Left kidney (tissue), 2 donors: ENCODE measurements around the gene PADI3. TPM values are rescaled to one million over a fixed set of nuclear protein-coding genes. Genes with fewer than 3 reads are reported as not detected.
"Not testable (repeated sequence)": the region's sequence is repeated elsewhere in the genome, so short reads cannot be mapped to it uniquely, and the experiment has no call there.

Source experiments
- DNase-seq: peaks from one replicate; pipeline ENCODE4 v3.0.0-alpha.2; 2013
- polyA plus RNA-seq: library from polyadenylated mRNA; unstranded; fragments of 120-200 nt; gene quantifications from one replicate; pipeline ENCODE4 v1.2.1, GENCODE V29; 2013; ENCODE audit not compliant: insufficient read length

Gene PADI3
- polyA plus RNA-seq, 1 donor: 0.08 TPM

- DNase-seq: not testable (repeated sequence)
Measured at GRCh38 chr1:17241011-17241779, 7.7 kb upstream of the PADI3 start.

DNA sequence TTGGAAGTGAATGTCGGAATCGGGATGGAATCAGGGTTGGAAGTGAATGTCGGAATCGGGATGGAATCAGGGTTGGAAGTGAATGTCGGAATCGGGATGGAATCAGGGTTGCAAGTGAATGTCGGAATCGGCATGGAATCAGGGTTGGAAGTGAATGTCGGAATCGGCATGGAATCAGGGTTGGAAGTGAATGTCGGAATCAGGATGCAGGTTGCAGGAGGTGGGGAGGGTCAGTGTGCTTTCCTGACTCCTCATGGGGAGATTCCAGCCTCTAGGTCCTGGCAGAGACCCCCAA, 7.2 kb upstream of the PADI3 start:
- not testable (repeated sequence) for DNase-seq

- no peak for DNase-seq
Measured at GRCh38 chr1:17243274-17243673, 5.6 kb upstream of the PADI3 start.

GRCh38 chr1:17244821-17245740, 3.8 kb upstream of the PADI3 start:
- DNase-seq: peak; percentile 77

- no peak for DNase-seq
Measured at GRCh38 chr1:17245816-17246325, 3.0 kb upstream of the PADI3 start.

- DNase-seq: no peak
Measured at GRCh38 chr1:17246971-17247370, 1.9 kb upstream of the PADI3 start.

DNA sequence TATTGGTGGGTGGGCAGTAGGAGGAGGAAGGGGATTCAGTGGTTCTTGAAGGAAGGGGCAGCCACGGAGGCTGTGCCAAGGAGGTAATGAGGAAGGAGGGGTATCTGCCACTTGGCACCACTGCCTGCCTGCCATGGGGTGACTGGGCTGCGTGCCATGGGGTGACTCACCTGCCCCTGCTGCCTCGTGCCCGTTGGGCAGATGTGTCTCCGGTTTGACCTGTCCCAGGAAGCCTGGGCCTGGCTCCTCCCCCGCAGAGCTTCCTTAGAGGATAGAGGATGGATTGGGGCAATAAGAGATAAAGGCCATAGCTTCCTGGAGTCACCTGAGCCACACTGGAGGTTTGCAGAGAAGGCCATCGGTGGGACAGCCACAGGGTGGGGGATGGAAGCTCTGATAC, 1.7 kb downstream of the PADI3 start:
- DNase-seq: no peak

- DNase-seq: no peak
Measured at GRCh38 chr1:17251246-17251645, 2.3 kb downstream of the PADI3 start.

- no peak for DNase-seq
Measured at GRCh38 chr1:17251701-17252376, 2.9 kb downstream of the PADI3 start.

DNA sequence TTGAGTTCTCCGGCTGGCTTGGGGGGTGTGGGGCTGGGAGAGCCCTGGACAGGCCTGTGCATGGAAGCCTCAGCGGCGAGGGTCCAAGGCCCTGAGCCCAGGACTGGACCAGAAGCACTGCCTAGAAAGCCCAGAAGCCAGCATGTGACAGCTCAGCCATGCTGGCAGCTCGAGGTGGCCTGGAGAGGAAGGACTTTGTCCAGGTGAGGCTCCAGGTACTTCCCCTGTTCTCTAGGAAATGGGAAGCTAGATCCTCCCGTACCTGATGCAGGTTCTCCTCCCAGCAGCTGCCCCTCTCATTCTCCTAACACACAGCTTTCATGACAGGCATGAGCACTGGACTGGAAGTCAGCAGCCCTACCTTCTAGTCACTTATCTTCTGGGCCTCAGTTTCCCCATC, 6.4 kb downstream of the PADI3 start:
- no peak for DNase-seq

DNA sequence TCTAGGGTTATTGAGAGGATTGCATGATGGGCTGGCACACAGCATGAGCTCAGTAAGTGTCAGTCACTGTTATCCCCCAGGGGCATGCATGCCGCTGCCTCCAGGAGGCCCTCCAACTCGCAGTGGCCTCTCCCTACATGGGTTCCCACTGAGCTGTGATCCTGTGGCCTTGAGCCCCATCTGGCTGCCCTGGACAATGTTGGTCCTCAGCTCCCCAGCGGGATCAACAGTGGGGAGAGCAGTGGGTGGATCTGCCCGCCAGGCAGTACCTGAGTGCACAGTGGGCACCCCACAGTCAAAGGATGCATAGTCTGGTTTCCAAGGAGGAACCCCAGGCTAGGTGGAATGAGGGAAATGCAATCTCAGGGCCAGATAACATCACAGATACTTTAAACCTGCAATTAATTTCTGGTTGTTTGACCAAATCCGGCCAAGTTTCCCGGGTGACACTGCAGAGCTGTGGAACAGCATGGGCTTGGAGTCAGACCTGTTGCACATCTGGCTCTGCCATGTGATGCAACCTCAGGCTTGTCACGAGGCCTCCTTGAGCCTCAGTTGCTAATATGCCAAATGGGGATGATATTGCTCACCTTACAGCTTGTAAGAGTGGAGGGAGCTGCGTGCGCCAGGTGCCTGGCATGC, 9.3 kb downstream of the PADI3 start:
- DNase-seq: no peak

GRCh38 chr1:17258758-17259130, 9.8 kb downstream of the PADI3 start:
- no peak for DNase-seq

GRCh38 chr1:17259233-17259873, 10.5 kb downstream of the PADI3 start:
- DNase-seq: no peak

GRCh38 chr1:17260264-17260663, 11.4 kb downstream of the PADI3 start:
- no peak for DNase-seq

DNA sequence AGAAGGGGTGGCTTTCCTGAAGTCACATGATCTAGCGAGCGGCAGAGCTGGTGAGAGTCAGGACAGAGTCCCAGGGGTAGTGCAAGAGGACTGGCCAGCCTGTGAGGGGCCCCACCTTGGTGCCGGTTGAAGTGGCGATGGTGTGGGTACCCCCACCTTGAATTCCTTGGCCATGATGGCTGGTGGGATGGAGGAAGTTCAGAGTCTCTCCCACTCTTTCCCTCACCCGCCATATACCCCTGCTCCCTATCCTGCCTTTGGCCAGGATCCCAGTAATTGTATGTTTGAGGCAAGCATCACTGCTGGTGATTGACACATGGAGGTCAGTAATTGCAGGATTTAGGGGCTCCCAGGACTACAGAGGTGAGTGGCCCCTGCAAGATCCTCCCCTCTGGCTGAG, 11.8 kb downstream of the PADI3 start:
- DNase-seq: no peak

GRCh38 chr1:17263936-17264335, 15.0 kb downstream of the PADI3 start:
- DNase-seq: no peak

DNA sequence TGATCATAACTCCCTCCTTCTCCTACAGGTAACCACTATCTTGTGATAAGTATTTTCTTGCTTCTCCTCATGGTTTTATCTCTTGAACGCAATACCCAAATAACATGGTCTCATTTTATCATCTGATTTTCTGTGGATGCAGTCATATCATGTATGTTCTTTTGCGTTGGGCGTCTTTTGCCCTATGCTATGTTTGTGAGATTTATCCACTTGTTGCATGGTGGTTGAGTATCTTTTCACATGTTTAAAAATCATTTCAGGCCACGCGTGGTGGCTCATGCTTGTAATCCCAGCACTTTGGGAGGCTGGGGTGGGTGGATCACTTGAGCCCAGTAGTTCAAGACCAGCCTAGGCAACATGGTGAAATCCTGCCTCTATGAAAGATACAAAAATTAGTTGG, 15.6 kb downstream of the PADI3 start:
- DNase-seq: no peak

GRCh38 chr1:17265162-17265561, 16.3 kb downstream of the PADI3 start:
- DNase-seq: no peak

GRCh38 chr1:17265950-17266349, 17.1 kb downstream of the PADI3 start:
- no peak for DNase-seq

DNA sequence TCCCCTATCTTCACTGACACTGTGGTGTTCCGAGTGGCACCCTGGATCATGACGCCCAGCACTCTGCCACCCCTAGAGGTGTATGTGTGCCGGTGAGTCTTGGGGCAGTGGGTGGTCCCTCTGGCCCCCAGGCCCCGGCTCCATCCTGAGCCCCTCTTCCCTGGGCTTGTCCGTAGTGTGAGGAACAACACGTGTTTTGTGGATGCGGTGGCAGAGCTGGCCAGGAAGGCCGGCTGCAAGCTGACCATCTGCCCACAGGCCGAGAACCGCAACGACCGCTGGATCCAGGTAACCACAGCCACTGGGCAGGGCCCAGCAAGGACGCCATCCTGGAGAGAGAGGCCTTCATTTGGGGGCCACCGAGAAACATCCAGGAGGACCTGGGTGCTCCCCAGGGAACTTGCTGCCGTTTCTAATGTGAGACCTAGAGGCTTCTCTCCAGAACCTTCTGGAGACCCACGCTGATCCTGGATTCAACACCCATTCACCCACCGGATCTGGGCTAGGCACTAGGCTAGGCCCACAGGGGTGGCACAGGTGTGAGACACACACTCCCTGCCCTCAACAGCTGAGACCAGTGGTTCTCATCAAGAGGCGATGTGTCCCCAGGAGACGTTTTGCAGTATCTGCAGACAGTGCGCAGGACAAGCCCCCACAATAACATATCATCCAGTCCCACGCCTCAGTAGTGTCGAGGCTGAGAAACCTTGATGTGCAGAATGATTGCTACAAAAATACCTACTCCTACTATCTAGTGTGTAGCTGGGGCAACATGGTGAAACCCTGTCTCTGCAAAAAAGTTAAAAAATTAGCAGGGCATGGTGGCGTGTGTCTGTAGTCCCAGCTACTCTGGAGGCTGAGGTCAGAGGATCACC, 22.2 kb downstream of the PADI3 start:
- DNase-seq: no peak

DNA sequence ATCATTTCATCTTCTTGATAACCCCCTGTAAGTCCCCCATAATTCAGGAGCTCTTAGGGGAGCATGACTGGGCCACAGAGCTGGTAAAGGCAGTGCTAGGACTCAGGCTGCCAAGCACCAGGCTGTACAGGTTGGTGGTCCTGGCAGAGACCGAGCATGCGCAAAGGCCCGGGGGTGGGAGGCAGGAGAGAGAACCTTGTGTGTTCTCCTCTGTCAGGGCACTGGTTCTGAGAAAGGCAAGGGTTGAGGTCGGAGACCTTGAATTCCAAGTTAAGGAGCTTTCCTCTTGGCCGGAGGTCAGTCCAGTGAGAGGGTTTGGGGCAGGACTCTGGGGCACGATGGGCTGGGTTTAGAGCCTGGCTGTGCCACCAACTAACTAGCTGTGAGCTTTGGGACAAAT, 23.2 kb downstream of the PADI3 start:
- DNase-seq: no peak
